ENCODE results near the gene VWA8. TPM values are rescaled to one million over a fixed set of nuclear protein-coding genes. Genes with fewer than 3 reads are reported as not detected.

The VWA8 gene
- total RNA-seq, 4 donors from 2014 or later = 19.5 to 26.2 (median 21.6) TPM

DNA sequence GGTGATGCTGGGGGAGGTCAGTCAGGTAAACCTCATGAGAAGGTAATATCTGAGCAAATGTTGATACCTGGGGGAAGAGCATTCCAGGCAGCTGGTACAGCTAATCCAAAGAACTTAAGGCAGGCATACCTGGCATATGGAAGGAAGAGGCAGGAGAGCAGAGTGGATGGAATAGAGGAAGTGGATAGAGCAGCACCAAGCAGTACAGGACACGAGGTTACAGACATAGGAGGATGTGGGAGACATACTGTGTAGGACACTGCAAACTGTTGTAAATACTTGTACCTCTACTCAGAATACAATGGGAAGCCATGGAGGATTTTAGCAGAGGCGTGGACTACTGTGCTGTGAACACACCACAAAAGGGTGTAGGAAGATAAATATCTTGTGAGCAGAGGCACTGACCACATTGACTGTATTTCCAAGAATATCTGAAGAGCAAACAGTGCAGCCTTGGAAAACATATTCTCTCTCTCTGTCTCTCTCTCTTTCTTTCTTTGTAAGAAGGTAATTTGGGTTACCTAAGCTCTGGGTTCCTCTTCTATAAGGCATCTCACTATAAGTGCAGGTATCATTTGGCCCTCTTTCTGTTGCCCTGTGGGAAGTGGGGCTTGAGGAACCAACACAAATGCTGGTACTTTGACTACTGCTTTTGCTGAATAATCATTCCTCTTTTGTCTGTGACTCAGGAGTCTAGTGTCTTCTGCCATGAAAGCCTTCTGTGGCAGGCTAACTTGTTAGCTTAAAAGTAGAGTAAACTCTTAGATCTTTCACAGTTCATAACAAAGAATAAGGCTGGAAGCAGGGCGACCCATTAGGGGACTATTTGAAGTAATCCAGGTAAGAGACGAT lies 238.0 kb downstream of the VWA8 start:
- Histone ChIP-seq H3K4me1 (no peaks in the 10 kb centered on the region), H3K4me3 (no peak overlapping the region), H3K9me3 (no peaks in the 10 kb centered on the region), H3K27ac (replicated peaks in 1 of 4) (no peak overlapping the region), H3K27me3 (no peaks in the 10 kb centered on the region), H3K36me3 (peaks cover 0 to 53% (median 27%) of the 10 kb centered on the region in 4 donors)
- DNase-seq (ENCODE audit: extremely low spot score) = no peak
- TF ChIP-seq POLR2A (IDR thresholded peaks at IDR 0.05; ENCODE audit: low read depth) (no peak), EP300 (IDR thresholded peaks at IDR 0.05) (no peak), POLR2AphosphoS5 (IDR thresholded peaks at IDR 0.05) (no peak)
- TF ChIP-seq, protein P1, sequence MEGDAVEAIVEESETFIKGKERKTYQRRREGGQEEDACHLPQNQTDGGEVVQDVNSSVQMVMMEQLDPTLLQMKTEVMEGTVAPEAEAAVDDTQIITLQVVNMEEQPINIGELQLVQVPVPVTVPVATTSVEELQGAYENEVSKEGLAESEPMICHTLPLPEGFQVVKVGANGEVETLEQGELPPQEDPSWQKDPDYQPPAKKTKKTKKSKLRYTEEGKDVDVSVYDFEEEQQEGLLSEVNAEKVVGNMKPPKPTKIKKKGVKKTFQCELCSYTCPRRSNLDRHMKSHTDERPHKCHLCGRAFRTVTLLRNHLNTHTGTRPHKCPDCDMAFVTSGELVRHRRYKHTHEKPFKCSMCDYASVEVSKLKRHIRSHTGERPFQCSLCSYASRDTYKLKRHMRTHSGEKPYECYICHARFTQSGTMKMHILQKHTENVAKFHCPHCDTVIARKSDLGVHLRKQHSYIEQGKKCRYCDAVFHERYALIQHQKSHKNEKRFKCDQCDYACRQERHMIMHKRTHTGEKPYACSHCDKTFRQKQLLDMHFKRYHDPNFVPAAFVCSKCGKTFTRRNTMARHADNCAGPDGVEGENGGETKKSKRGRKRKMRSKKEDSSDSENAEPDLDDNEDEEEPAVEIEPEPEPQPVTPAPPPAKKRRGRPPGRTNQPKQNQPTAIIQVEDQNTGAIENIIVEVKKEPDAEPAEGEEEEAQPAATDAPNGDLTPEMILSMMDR (IDR thresholded peaks at IDR 0.05) = no peak
- intact Hi-C loops (cut with DNase I) = no loop called here
- 95% methylated on average over 4 of the region's 4 CpGs for WGBS

DNA sequence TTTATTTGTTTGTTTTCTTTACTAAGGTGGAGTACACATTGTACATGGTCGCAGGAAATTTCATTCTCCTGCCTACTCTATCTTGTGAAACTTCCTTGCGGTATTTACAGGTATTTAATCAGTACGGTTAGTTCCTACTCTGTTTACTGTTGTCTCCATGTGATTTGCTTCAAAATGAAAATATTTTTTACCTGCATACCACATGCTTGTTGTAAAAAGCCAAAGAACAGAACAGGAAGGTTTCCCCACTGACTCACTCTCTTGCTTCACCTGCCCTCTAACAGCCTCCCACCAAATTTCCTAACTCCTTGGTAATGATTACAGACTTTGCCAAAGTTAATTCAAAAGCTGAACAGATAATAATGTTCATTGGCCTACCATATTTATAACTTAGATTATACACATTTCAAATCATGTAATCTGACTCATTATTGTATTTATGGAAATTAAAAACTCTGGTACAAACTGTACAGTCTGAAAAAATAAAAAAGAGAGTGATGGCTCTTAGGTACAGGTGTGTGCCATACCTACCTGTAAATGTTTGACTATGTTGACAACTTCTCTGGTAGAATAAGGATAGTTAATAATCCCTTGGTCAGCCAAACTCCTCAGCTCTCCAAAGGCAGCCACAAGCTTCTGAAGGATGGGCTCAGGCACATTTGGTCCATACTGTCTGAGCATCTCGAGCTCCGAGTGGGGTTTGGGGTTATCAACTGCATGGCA lies 239.9 kb downstream of the VWA8 start:
- WGBS = 91% methylated on average over 5 of the region's 5 CpGs
- no peak for DNase-seq (ENCODE audit: extremely low spot score)
- Histone ChIP-seq H3K4me3 (no peak overlapping the region), H3K9me3 (no peaks in the 10 kb centered on the region), H3K36me3 (peaks cover 0 to 46% (median 26%) of the 10 kb centered on the region in 4 donors), H3K27me3 (no peaks in the 10 kb centered on the region), H3K4me1 (no peaks in the 10 kb centered on the region), H3K27ac (replicated peaks in 1 of 4) (no peak overlapping the region)
- intact Hi-C loops (cut with DNase I) = no loop called here
- TF ChIP-seq EP300 (IDR thresholded peaks at IDR 0.05) = no peak
- TF ChIP-seq POLR2AphosphoS5 (IDR thresholded peaks at IDR 0.05) = no peak
- TF ChIP-seq POLR2A (IDR thresholded peaks at IDR 0.05; ENCODE audit: low read depth) = no peak
- TF ChIP-seq, protein P1 (IDR thresholded peaks at IDR 0.05) = no peak

DNA sequence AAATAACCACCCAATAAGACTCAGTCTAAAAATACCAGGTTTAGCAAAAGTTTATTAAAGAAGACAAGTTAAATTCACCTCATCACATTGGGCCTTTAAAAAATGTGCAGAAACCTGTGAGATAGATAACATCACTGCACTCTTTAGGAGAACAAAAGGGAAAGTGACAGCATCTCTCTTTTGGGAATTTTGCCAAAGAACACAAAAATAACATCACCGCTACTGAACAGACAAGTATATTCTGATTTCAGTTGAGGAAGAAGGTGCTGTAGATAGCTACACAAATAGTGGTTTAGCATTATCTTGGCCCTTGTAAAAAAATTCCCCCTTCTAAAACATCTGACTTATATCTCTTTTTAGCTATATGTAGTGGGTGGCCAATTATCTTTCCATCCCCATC lies 244.7 kb downstream of the VWA8 start:
- H3K4me3 ChIP-seq = no peak overlapping the region
- no peak for TF ChIP-seq POLR2AphosphoS5 (IDR thresholded peaks at IDR 0.05)
- TF ChIP-seq POLR2A (IDR thresholded peaks at IDR 0.05; ENCODE audit: low read depth) = no peak
- TF ChIP-seq, protein P1 (IDR thresholded peaks at IDR 0.05) = no peak
- no peak for TF ChIP-seq EP300 (IDR thresholded peaks at IDR 0.05)
- H3K36me3 ChIP-seq = peaks cover 0 to 19% (median 9%) of the 10 kb centered on the region in 4 donors
- no peak overlapping the region for H3K27ac ChIP-seq (replicated peaks in 1 of 4)
- no peak for DNase-seq (ENCODE audit: extremely low spot score)
- no peaks in the 10 kb centered on the region for H3K9me3 ChIP-seq
- intact Hi-C loops (cut with DNase I) = no loop called here
- H3K27me3 ChIP-seq = no peaks in the 10 kb centered on the region
- WGBS = 86% methylated on average over 1 of the region's 1 CpG
- no peaks in the 10 kb centered on the region for H3K4me1 ChIP-seq

DNA sequence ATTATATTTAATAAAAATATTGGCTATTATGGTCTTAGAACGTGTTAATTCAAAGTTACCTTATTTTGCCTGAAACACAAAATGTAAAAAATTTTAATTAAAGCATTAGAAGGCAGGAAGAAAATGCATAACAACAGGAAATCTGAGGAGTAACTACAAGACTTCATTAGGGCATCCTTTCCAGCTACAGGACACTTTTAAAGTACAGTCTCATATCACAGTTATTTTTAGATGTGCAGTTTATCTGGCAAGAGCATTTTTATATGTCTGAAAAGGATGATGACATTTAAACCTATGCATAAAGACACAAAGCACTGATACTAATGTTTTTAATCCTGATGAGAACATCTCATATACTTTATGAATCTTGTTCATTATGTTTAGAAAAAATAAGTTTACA lies 247.5 kb downstream of the VWA8 start:
- intact Hi-C loops (cut with DNase I) = no loop called here
- no peak overlapping the region for H3K4me3 ChIP-seq
- no peaks in the 10 kb centered on the region for H3K36me3 ChIP-seq
- H3K4me1 ChIP-seq = peaks cover 5 to 9% (median 7%) of the 10 kb centered on the region in 4 donors
- no peaks in the 10 kb centered on the region for H3K9me3 ChIP-seq
- no peaks in the 10 kb centered on the region for H3K27me3 ChIP-seq
- 59% methylated on average over 1 of the region's 1 CpG for WGBS
- H3K27ac ChIP-seq (replicated peaks in 1 of 4) = no peak overlapping the region
- no peak for DNase-seq (ENCODE audit: extremely low spot score)
- TF ChIP-seq POLR2A (IDR thresholded peaks at IDR 0.05; ENCODE audit: low read depth) = no peak
- TF ChIP-seq POLR2AphosphoS5 (IDR thresholded peaks at IDR 0.05) = no peak
- TF ChIP-seq, protein P1 (IDR thresholded peaks at IDR 0.05) = no peak
- TF ChIP-seq EP300 (IDR thresholded peaks at IDR 0.05) = no peak
